Mucosa of descending colon (tissue), 3 donors: ENCODE data around the gene MRPL4. TPM values are rescaled to one million over a fixed set of nuclear protein-coding genes. Genes with fewer than 3 reads are reported as not detected.

Experiments
- ATAC-seq: fragments of 200-7000 bp; cut with Tn5 transposase; one replicate; pipeline ENCODE4 v1.9.1; 2020; ENCODE audit warnings: mild to moderate bottlenecking, moderate library complexity
- DNase-seq, 3 donors: peaks; one replicate each; pipeline ENCODE4 v3.0.0-alpha.2; 2020
- H3K36me3 ChIP-seq: fragments of 200-600 bp; one replicate; pipeline ENCODE4 v1.8.0; 2021; ENCODE audit warnings: low read depth, mild to moderate bottlenecking
- H3K4me1 ChIP-seq: fragments of 200-600 bp; one replicate; pipeline ENCODE4 v1.8.0; 2021; ENCODE audit warnings: low read depth, mild to moderate bottlenecking
- H3K4me3 ChIP-seq: fragments of 200-600 bp; one replicate; pipeline ENCODE4 v1.8.0; 2021; ENCODE audit warnings: mild to moderate bottlenecking
- H3K9me3 ChIP-seq: fragments of 200-600 bp; one replicate; pipeline ENCODE4 v1.8.0; 2021; ENCODE audit warnings: mild to moderate bottlenecking
- intact Hi-C, 2 donors: fragments of 100-400 bp; cut with DNase I in 1 of 2; cut with micrococcal nuclease in 1 of 2; formaldehyde crosslinking; loops; one replicate each; pipeline versions ENCODE4 v1.11.0 to v1.11.1; 2022; cut with DNase I, micrococcal nuclease
- total RNA-seq, 3 donors: library from RNA; stranded (reverse); fragmentation: NEBNext Ultra II Directional in 2 of 3; extraction: Animal tissue kit (Norgen Biotek cat#: 25700) in 2 of 3; gene quantifications; one replicate each; pipeline versions ENCODE4 v1.2.1 to v1.2.4, GENCODE V29; 2021 to 2023
- TF ChIP-seq, protein P1 (sequence below): fragments of 200-600 bp; IDR thresholded peaks from one replicate; pipeline ENCODE4 v1.8.0; 2022; ENCODE audit warnings: antibody characterized with exemption, mild to moderate bottlenecking
- donor health status: DM: no; HTN: no; CAD: no; lungs with moderate emphysema.
- donor health status: DM: no; HTN: no; CAD: no.
- donor health status: DM: no; HTN: yes; CAD: no.

The MRPL4 gene
- total RNA-seq, 3 donors from 2014 or later, result 47.5 to 65.5 (median 49.6) TPM

DNA sequence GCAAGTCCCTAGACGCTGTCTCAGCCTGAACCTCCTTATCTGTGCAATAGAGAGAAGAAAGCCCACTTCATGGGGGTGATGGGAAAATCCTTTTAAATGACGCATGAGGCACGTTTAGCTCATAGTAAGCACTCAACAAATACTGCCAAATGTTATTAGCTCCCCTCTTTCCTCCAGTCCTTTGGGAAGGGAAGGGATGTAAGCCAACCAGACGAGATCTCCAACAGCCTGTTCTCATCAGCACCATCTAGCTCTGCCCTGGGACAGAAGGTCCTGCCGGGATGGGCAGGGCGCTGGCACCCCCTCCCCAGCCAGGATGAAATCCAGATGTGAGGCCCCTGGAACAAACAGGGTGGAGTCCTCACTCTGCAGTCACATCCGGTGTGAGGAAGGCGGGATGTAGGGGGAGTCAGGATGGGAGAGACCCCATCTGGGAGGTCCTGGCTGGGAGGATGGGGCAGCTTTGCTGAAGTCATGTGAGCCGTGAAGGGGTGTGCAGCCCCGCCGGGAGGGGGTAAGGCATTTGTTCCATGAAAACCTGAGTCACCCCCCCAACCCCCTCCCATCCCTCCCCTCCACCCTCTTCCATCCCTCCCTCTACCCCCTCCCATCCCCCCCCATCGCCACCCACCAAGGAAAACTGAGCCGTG is 25.5 kb upstream of the MRPL4 start:
- no peak overlapping the region for H3K4me3 ChIP-seq
- no peaks in the 10 kb centered on the region for H3K36me3 ChIP-seq
- peaks cover 8% of the 10 kb centered on the region for H3K4me1 ChIP-seq
- ATAC-seq (peak; percentile 33), DNase-seq (peak; percentile 42 to 82 (median 52))
- no peaks in the 10 kb centered on the region for H3K9me3 ChIP-seq
- TF ChIP-seq, protein P1, sequence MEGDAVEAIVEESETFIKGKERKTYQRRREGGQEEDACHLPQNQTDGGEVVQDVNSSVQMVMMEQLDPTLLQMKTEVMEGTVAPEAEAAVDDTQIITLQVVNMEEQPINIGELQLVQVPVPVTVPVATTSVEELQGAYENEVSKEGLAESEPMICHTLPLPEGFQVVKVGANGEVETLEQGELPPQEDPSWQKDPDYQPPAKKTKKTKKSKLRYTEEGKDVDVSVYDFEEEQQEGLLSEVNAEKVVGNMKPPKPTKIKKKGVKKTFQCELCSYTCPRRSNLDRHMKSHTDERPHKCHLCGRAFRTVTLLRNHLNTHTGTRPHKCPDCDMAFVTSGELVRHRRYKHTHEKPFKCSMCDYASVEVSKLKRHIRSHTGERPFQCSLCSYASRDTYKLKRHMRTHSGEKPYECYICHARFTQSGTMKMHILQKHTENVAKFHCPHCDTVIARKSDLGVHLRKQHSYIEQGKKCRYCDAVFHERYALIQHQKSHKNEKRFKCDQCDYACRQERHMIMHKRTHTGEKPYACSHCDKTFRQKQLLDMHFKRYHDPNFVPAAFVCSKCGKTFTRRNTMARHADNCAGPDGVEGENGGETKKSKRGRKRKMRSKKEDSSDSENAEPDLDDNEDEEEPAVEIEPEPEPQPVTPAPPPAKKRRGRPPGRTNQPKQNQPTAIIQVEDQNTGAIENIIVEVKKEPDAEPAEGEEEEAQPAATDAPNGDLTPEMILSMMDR, result no peak
- intact Hi-C loops, result no loop called here

DNA sequence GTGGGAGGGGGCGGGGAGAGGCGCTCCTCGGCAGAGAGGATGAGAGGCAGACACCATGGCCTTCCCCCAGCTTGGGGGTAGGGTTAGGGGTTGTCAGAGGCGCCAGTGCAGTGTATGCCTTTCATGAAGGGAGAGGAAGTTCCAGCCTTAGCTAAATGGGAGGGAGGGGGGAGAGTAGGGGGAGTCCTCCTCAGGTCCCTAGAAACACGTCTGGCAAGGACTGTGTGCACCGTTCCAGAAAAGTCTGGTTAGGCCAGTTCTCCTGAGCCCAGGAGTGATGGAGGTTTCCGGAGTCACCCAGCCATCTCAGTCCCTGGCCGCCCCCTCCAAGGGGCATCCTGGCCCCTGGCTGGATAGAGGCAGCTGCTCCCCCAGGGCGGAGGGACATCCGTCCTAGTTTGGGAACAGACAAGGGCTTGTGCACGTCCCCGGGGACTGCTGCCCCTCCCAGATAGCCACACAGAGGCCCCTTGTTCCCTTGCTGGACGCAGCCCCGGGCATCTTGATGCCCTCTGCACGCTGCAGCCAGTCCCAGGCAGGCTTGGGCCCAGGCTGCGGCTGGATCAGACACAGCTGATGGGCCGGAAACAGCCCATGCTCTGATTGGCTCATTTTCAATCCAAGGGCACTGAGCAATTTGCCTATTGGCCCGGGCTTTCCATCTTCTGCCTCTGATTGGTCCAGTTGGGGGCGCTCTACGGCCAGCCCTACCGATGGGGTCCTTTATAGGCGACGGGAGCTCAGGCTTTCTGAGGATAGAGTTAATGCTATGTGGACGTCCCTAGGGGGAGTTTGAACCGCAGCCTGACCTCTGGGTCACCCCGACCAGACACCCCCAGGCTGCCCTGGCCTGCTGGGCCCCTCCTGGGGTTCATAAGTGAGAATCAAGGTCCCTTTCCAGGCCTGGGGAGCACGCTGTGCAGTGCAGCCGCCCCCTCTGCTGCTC is 24.7 kb upstream of the MRPL4 start:
- TF ChIP-seq, protein P1, result no peak
- H3K4me3 ChIP-seq, result no peak overlapping the region
- peak in 1 of 3 donors; percentile 59 for DNase-seq
- peaks cover 8% of the 10 kb centered on the region for H3K4me1 ChIP-seq
- no peak for ATAC-seq
- no peaks in the 10 kb centered on the region for H3K9me3 ChIP-seq
- H3K36me3 ChIP-seq, result no peaks in the 10 kb centered on the region
- intact Hi-C loops, result no loop called here

DNA sequence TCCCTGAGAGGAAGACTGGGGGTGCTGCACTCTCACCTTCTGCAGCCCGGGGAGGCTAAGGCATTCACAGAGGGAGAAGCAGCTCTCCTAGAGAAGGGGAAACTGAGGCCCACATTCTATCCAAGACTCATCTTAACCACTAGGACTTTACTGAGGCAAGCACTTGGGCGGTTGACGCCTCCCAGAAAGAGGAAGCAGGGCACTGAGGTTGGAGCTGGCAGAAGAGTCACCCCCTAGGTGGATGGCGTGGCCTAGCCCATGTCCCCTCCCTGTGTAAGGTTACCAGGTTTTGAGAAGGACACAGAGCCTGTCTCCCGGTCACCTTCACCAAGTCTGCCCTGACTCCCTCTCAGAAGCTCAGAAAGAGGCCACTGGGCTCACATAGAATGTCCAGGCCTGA is 23.6 kb upstream of the MRPL4 start:
- H3K4me3 ChIP-seq, result no peak overlapping the region
- H3K4me1 ChIP-seq, result peaks cover 8% of the 10 kb centered on the region

DNA sequence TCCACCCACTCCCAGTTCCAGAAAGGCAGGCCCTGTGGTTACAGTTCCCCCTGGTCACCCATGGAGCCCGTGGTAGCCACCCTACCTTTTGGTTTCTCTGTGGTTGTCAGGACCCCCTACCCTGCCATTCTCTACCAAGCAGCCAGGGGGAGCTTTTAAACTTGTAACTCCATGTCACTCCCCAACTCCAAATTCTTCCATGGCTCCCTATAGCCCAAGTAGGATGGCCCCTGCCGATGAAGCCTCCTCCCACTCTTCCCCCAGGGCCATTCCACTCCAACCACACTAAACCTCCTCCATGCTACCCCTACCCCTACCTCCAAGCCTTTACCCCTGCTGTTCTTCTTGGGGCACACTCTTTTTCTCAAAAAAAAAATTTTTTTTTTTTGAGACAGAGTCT is 23.1 kb upstream of the MRPL4 start:
- peak in 1 of 3 donors; percentile 39 for DNase-seq
- no peaks in the 10 kb centered on the region for H3K36me3 ChIP-seq
- TF ChIP-seq, protein P1, result peak; percentile 31
- H3K9me3 ChIP-seq, result no peaks in the 10 kb centered on the region
- H3K4me3 ChIP-seq, result no peak overlapping the region
- intact Hi-C loops, result no loop called here
- ATAC-seq, result no peak
- peaks cover 8% of the 10 kb centered on the region for H3K4me1 ChIP-seq

More for the DNA sequence above, 23.6 kb upstream of the MRPL4 start:
- TF ChIP-seq, protein P1, result no peak
- ATAC-seq, result no peak
- H3K36me3 ChIP-seq, result no peaks in the 10 kb centered on the region
- no peaks in the 10 kb centered on the region for H3K9me3 ChIP-seq
- no peak for DNase-seq
- intact Hi-C loops, result no loop called here

DNA sequence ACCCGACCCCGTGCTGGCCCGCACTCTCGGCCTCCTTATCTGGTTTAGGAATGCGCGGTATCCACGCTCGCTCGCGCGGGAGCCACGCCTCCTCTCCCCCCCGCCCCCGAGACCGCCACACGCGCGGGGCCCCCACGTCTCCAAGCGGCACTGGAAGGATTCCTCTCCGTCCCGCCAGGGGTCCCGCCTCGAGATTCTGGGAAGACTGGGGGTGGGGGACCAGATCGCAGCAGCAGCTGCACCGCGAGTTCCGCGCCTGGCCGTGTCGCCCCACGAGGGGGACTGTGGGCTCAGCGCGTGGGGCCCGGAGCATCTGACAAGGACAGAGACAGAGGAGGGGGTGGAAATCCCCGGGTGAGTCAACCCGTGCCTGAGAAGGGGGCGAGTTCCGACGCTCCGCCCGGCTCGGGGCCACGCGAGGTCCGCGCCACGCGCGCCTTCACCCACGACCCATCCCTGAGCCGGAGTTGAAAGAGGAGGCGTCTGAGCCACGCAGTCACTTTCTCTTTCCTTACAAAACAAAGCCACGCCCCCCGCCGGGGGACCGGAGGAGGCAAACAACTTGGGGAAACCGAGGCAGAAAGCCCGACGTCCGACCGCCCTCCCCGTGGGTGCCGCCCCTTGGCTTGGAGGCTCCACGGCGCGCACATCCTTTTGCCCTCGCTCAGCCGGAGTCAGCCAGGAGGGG is 21.7 kb upstream of the MRPL4 start:
- peaks cover 8% of the 10 kb centered on the region for H3K4me1 ChIP-seq
- H3K4me3 ChIP-seq, result peak overlapping the region; percentile 72
- TF ChIP-seq, protein P1, result no peak
- ATAC-seq (peak; percentile 13), DNase-seq (peak; percentile 58 to 81 (median 66))
- no peaks in the 10 kb centered on the region for H3K36me3 ChIP-seq
- no peaks in the 10 kb centered on the region for H3K9me3 ChIP-seq
- intact Hi-C loops, result no loop called here
